Esophagus muscularis mucosa (tissue), 4 donors: ENCODE measurements around the gene PLPP1.

Experiments
- EP300 ChIP-seq: sonication (generic); formaldehyde crosslinking; IDR thresholded peaks from one replicate; pipeline ENCODE4 v1.6.1; 2017; ENCODE audit warnings: antibody characterized with exemption
- POLR2A ChIP-seq: fragments of 450-650 bp; IDR thresholded peaks from one replicate; pipeline ENCODE4 v1.6.1; 2017; ENCODE audit warnings: antibody characterized with exemption, moderate library complexity, mild to moderate bottlenecking, low read depth
- POLR2AphosphoS5 ChIP-seq, 2 donors: sonication (generic); formaldehyde crosslinking; IDR thresholded peaks; one replicate each; pipeline ENCODE4 v1.6.1; 2017; ENCODE audit warnings: antibody characterized with exemption in 2 of 2
- TF ChIP-seq, protein P1 (sequence below), 3 experiments: fragments of 200-600 bp in 2 of 3; fragments of 450-650 bp in 1 of 3; sonication (generic) in 2 of 3; IDR thresholded peaks; one replicate each; pipeline ENCODE4 v1.5.1; 2017 to 2019; ENCODE audit warnings: antibody characterized with exemption in 3 of 3, mild to moderate bottlenecking in 2 of 3, moderate library complexity in 1 of 3

DNA sequence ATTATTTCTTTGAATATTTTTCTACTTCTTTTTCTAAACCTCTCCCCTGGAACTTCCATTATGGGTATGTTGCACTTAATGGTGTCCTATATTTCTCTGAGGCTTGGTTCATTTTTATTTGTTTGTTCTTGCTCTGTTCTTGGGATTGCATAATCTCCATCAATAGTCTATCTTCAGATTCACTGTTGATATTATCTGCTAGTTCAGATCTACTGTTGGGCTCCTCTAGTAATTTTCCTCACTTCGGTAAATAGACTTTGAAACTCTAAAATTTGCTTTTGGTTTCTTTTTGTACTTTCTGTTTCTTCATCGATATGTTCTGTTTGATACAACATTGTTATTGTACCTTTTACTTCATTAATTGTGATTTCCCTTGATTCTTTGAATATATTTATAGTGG is 150.7 kb downstream of the PLPP1 start:
- TF ChIP-seq, protein P1, sequence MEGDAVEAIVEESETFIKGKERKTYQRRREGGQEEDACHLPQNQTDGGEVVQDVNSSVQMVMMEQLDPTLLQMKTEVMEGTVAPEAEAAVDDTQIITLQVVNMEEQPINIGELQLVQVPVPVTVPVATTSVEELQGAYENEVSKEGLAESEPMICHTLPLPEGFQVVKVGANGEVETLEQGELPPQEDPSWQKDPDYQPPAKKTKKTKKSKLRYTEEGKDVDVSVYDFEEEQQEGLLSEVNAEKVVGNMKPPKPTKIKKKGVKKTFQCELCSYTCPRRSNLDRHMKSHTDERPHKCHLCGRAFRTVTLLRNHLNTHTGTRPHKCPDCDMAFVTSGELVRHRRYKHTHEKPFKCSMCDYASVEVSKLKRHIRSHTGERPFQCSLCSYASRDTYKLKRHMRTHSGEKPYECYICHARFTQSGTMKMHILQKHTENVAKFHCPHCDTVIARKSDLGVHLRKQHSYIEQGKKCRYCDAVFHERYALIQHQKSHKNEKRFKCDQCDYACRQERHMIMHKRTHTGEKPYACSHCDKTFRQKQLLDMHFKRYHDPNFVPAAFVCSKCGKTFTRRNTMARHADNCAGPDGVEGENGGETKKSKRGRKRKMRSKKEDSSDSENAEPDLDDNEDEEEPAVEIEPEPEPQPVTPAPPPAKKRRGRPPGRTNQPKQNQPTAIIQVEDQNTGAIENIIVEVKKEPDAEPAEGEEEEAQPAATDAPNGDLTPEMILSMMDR (IDR thresholded peaks at IDR 0.05) = no peak
- TF ChIP-seq POLR2AphosphoS5 (IDR thresholded peaks at IDR 0.05) (no peak), POLR2A (no peak), EP300 (no peak)
